HEK293T (cell line): ENCODE results near the gene HAS3.
A peak's percentile ranks its signal among the peaks of the same experiment; 100 is the strongest.
"Not testable (repeated sequence)": the region's sequence is repeated elsewhere in the genome, so short reads cannot be mapped to it uniquely, and the experiment has no call there.

ENCODE experiments used
- CTCF ChIA-PET: fragments of 350-600 bp; formaldehyde crosslinking; extraction: SDS; loops from one replicate; lab custom pipeline; 2021; ENCODE audit warnings: antibody characterized with exemption, inconsistent platforms; lab: Yijun Ruan, JAX
- POLR2A ChIA-PET: fragments of 350-600 bp; formaldehyde crosslinking; extraction: SDS; loops from one replicate; lab custom pipeline; 2020; ENCODE audit warnings: antibody characterized with exemption, inconsistent platforms; lab: Yijun Ruan, JAX
- DNase-seq: peaks from one replicate; pipeline ENCODE4 v3.0.0; 2012; ENCODE audit warnings: mixed read lengths; ENCODE audit errors: extremely low spot score
- ARNT ChIP-seq: fragments of 450-650 bp; IDR thresholded peaks from 2 replicates; pipeline ENCODE4 v1.6.1; 2017; ENCODE audit warnings: mild to moderate bottlenecking
- BHLHE40 ChIP-seq: fragments of 450-650 bp; IDR thresholded peaks from 2 replicates; pipeline ENCODE4 v1.6.1; 2016; ENCODE audit warnings: mild to moderate bottlenecking, moderate library complexity, borderline replicate concordance
- CTBP1 ChIP-seq: fragments of 450-650 bp; IDR thresholded peaks from 2 replicates; pipeline ENCODE4 v1.6.1; 2016; ENCODE audit warnings: borderline replicate concordance
- ELF4 ChIP-seq: fragments of 450-650 bp; IDR thresholded peaks from 2 replicates; pipeline ENCODE4 v1.6.1; 2017; ENCODE audit warnings: antibody characterized with exemption
- FOXA1 ChIP-seq: fragments of 450-650 bp; IDR thresholded peaks from 2 replicates; pipeline ENCODE4 v1.6.1; 2016; ENCODE audit warnings: mild to moderate bottlenecking
- FOXK2 ChIP-seq: fragments of 450-650 bp; IDR thresholded peaks from 2 replicates; pipeline ENCODE4 v1.6.1; 2016; ENCODE audit warnings: mild to moderate bottlenecking
- FOXM1 ChIP-seq: fragments of 450-650 bp; IDR thresholded peaks from 2 replicates; pipeline ENCODE4 v1.6.1; 2017; ENCODE audit warnings: mild to moderate bottlenecking, borderline replicate concordance
- HDGF ChIP-seq: fragments of 450-650 bp; IDR thresholded peaks from 2 replicates; pipeline ENCODE4 v1.6.1; 2017; ENCODE audit warnings: antibody characterized with exemption, borderline replicate concordance
- L3MBTL2 ChIP-seq: fragments of 450-650 bp; conservative IDR thresholded peaks from 2 replicates; pipeline ENCODE4 v1.6.1; 2016; ENCODE audit warnings: mild to moderate bottlenecking
- LEF1 ChIP-seq: fragments of 450-650 bp; IDR thresholded peaks from 2 replicates; pipeline ENCODE4 v1.6.1; 2017; ENCODE audit warnings: mild to moderate bottlenecking, borderline replicate concordance
- NFRKB ChIP-seq: fragments of 450-650 bp; IDR thresholded peaks from 2 replicates; pipeline ENCODE4 v1.6.1; 2016; ENCODE audit warnings: mild to moderate bottlenecking, moderate library complexity
- SP1 ChIP-seq: fragments of 450-650 bp; IDR thresholded peaks from 2 replicates; pipeline ENCODE4 v1.6.1; 2017
- SUZ12 ChIP-seq: fragments of 450-650 bp; IDR thresholded peaks from 2 replicates; pipeline ENCODE4 v1.6.1; 2016; ENCODE audit warnings: mild to moderate bottlenecking
- TARDBP ChIP-seq: fragments of 450-650 bp; IDR thresholded peaks from 2 replicates; pipeline ENCODE4 v1.6.1; 2016
- ZNF384 ChIP-seq: fragments of 450-650 bp; IDR thresholded peaks from 2 replicates; pipeline ENCODE4 v1.6.1; 2016
- TF ChIP-seq, protein P1 (sequence below): fragments of 450-650 bp; IDR thresholded peaks from 2 replicates; pipeline ENCODE4 v1.6.1; 2016

The HAS3 gene

DNA sequence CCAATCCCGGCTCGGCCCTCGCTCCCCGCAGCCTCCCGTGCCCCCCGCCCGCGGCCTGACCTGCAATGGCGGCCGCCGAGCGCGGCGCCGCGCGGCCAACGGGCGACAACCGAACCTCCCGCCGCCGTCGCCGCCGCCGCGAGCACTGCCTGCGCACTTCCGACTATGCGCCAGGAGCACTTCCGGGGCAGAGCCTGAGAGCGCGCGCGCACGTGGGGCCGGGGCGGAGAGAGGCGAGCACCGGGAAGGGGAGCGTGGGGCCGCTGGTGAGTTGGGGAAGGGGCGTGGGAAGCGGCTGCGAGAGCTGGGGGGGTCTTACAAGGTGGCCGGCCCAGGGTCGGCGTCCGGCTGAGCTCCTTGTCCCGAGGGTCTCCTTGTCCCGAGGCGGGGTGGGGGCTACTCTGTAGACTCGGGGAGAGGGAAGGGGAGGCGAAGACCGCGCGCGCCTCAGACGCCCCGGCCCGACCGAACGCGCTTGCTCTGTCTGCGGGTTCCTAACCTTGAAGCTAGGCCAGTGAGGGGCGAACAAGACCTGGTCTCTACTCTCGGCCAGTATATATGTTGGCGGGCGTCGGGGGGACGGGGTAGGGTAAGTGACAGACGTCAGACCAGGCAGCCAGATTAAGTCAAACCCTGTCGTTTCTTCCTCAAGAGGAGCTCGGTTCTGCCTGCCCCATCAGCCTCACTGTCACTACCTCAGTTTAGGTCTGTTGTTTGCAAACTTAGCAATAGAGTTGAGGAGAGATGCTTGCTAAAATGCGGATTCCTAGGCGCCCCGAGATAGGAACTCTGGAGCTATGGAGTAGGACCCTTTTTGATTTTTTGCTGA lies 27.2 kb downstream of the HAS3 start, which contains the start of the genes CHTF8 and UTP4:
Gene CHTF8, minus strand, starts transcription at position 165 of the 829 bp plus-strand sequence. CDS start 11,130 bp downstream, outside the sequence.
Gene UTP4, plus strand, starts transcription at position 226 of the 829 bp plus-strand sequence. CDS start 811 bp downstream, outside the sequence.
- POLR2A ChIA-PET: interaction anchor here (0.5 to 1.1 kb wide), 6 partner anchors 9 to 199 kb away, joined by 3 to 6 read pairs (median 3); no protein-coding TSS in a partner anchor

DNA sequence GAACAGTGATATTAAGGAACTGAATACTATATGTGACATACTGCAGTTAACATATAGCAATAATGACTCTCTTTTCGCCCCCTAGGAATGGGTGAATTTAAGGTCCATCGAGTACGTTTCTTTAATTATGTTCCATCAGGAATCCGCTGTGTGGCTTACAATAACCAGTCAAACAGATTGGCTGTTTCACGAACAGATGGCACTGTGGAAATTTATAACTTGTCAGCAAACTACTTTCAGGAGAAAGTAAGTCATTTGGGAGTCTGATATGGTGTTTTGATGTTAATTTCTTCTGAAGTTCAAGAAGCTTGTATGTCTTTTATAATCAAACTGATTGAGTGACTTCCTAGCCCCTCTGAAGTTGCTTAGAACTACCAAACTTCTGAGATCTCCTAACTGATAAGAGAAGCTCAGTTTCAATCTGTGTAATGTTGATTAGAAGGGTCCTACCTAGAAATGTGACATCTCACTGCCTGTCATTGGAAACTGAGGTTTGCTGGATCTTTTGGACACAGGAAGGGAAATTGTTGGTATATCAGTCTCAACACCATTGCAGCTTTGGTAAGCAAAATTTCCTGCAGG lies 28.0 kb downstream of the HAS3 start:
- no peak for DNase-seq
- TF ChIP-seq CTBP1 (no peak), HDGF (no peak), L3MBTL2 (no peak), SUZ12 (no peak), BHLHE40 (no peak)
- POLR2A ChIA-PET: interaction anchor here (0.5 to 1.1 kb wide), 6 partner anchors 8 to 615 kb away, joined by 3 to 6 read pairs (median 3); no protein-coding TSS in a partner anchor
- CTCF ChIA-PET: no interaction called here

More for the DNA sequence above, 27.2 kb downstream of the HAS3 start, which contains the start of the genes CHTF8 and UTP4:
- TF ChIP-seq SUZ12 (no peak), TARDBP (no peak), L3MBTL2 (peak; percentile 67), HDGF (no peak), NFRKB (no peak), FOXA1 (no peak), ZNF384 (no peak), LEF1 (0 out of 2 replicates have a peak, but pooled peaks have one; percentile 17), BHLHE40 (no peak), FOXK2 (no peak), SP1 (no peak), ELF4 (0 out of 2 replicates have a peak, but pooled peaks have one; percentile 15), FOXM1 (peak; percentile 37; the same call in 1 of the 2 replicates), CTBP1 (no peak), ARNT (peak; percentile 45; the same call in 1 of the 2 replicates)
- TF ChIP-seq, protein P1, sequence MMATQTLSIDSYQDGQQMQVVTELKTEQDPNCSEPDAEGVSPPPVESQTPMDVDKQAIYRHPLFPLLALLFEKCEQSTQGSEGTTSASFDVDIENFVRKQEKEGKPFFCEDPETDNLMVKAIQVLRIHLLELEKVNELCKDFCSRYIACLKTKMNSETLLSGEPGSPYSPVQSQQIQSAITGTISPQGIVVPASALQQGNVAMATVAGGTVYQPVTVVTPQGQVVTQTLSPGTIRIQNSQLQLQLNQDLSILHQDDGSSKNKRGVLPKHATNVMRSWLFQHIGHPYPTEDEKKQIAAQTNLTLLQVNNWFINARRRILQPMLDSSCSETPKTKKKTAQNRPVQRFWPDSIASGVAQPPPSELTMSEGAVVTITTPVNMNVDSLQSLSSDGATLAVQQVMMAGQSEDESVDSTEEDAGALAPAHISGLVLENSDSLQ: no peak
- peak; percentile 87 for DNase-seq
- CTCF ChIA-PET: interaction anchor here (0.5 kb wide), 1 partner anchor 137 kb away, joined by 4 read pairs; no protein-coding TSS in a partner anchor

DNA sequence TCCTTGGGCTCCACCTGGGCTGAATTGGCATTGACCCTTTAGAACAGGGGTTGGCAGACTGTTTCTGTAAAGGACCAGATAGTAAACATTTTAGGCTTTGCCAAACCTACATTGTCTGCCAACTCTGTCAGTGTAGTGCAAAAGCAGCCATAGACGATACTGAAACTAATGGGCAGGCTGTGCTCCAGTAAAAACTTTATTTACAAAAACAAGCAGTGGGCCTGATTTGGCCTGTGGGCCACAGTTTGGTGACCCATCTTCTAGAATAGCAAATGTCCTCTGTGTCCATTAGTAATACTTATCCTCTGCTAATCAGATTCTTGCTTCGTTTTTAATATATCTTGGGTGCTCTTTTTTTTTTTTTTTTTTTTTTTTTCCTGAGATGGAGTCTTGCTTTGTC lies 33.2 kb downstream of the HAS3 start:
- DNase-seq: no peak
- ChIA-PET POLR2A (no interaction called here), CTCF (no interaction called here)
- TF ChIP-seq FOXA1: no peak
- no peak for TF ChIP-seq L3MBTL2
- TF ChIP-seq HDGF: no peak
- no peak for TF ChIP-seq FOXK2
- TF ChIP-seq ZNF384: no peak
- no peak for TF ChIP-seq LEF1

DNA sequence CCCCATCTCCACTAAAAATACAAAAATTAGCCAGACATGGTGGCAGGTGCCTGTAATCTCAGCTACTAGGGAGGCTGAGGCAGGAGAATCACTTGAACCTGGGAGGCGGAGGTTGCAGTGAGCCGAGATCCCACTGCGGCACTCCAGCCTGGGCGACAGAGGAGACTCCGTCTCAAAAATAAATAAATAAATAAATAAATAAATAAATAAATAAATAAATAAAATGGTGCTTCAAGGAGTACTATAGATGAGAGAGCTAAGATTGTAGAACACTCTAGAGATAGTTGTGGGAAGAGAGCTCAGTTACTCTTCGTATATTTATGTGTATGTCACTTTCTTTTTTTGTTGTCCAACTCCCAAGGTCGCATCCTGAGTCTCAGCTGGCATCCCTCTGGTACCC lies 34.0 kb downstream of the HAS3 start:
- DNase-seq, POLR2A ChIA-PET, CTCF ChIA-PET: not testable (repeated sequence)

DNA sequence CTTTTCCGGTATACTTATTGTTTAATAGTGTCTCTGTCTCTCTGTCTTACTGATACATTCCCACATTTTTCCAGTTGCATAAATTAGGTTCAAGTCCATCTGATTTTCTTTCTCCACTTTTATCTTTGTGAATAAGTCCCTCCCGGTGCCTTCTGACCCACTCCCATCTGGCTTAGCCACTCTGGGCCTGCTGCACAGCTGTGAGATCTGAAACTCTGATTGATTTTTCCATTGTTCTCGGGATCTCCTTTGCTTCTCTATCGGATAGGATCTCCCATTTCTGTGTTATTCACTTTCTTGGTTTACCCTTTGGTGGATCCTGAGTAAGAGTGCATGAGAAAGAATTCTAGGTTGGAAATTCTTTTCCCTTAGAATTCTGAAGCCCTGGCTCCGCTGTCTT lies 35.6 kb downstream of the HAS3 start:
- POLR2A ChIA-PET: interaction anchor here (1.3 kb wide), 1 partner anchor 8 kb away, joined by 3 read pairs; no protein-coding TSS in a partner anchor
- TF ChIP-seq, protein P1: no peak
- TF ChIP-seq FOXK2 (no peak), SUZ12 (no peak), CTBP1 (no peak), BHLHE40 (no peak), LEF1 (no peak), FOXA1 (no peak), SP1 (no peak), L3MBTL2 (no peak), TARDBP (no peak), NFRKB (no peak), ZNF384 (no peak), FOXM1 (no peak)
- DNase-seq: no peak
- CTCF ChIA-PET: interaction anchor here (1.0 kb wide), 1 partner anchor 10 kb away, joined by 4 read pairs; no protein-coding TSS in a partner anchor

DNA sequence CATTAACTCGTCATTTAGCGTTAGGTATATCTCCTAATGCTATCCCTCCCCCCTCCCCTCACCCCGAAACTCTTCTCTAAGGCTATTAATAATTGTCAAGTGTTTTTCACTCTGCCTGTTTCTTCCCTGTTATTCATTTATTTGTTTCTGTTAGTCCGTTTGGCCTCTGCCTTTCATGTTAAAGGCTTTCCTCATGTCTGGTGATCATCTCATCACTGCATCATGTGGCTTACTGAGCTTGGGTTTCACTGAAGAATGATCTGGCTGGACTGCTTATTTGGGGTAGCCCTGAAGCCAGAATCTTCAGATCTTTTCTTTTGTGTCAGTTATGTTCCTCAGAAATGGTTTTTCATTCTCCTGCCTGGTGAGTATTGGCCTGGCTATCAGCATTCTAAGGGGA lies 36.5 kb downstream of the HAS3 start:
- POLR2A ChIA-PET: interaction anchor here (1.3 kb wide), 1 partner anchor 9 kb away, joined by 3 read pairs; no protein-coding TSS in a partner anchor
- DNase-seq: no peak
- CTCF ChIA-PET: no interaction called here
- TF ChIP-seq SP1: no peak
- TF ChIP-seq FOXK2: no peak
- no peak for TF ChIP-seq FOXA1
- TF ChIP-seq TARDBP: no peak
- no peak for TF ChIP-seq ARNT
- TF ChIP-seq BHLHE40: no peak
- no peak for TF ChIP-seq SUZ12
- TF ChIP-seq, protein P1: no peak
- no peak for TF ChIP-seq L3MBTL2
- TF ChIP-seq LEF1: no peak
- TF ChIP-seq ELF4: no peak
- no peak for TF ChIP-seq CTBP1
- TF ChIP-seq NFRKB: no peak
- no peak for TF ChIP-seq FOXM1
- TF ChIP-seq ZNF384: no peak
- no peak for TF ChIP-seq HDGF
